Stimulated activated CD8-positive, alpha-beta memory T cell treated with anti-CD3 and anti-CD28 coated beads, Interleukin-7, amount 100 ng/mL, for 4 hours (primary cell): ENCODE data around the gene ELOA.
"Not testable (repeated sequence)": the region's sequence is repeated elsewhere in the genome, so short reads cannot be mapped to it uniquely, and the experiment has no call there.

Experiments used
- DNase-seq, 2 donors: peaks; one replicate each; pipeline ENCODE4 v3.0.0-alpha.2; 2020; ENCODE audit warnings: low read depth in 2 of 2

Gene ELOA

DNA sequence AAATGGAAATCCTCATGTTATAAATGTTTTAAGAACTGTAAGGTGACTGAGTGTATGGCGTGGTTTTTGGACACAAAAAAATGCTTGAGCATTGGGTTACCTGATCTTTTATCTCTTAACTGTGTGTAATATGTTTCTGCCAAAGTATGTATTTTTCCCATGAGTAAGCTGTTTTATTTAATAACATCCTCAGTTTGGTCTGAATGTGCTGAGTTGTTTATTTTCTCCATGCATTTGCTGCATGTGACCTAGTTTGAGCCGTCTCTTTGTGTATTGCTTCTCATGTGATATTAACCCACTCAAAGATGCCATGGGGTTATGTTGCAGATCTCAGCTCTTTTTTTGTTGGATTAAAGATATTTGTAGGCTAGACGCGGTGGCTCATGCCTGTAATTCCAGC is 41.6 kb downstream of the ELOA start:
- no peak for DNase-seq

DNA sequence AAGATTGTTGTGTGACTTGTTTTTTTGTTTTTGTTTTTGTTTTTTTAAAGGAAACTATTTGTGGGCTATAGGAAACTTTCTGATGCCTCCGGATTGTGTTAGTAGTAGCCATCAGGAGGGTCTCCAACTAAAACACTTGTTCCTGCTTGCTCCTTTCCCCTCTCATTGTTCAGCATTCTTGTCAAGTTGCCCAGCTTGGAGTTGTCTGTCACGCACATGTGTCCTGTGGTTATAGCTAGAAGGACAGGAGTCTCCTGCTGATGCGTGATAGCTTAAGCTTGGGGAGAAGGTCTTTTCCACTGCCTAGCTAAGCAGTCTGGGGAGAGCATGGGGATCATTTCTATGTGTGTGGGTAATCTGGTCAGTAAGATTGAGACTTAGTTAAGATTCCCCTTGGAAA is 44.4 kb downstream of the ELOA start:
- DNase-seq = no peak

DNA sequence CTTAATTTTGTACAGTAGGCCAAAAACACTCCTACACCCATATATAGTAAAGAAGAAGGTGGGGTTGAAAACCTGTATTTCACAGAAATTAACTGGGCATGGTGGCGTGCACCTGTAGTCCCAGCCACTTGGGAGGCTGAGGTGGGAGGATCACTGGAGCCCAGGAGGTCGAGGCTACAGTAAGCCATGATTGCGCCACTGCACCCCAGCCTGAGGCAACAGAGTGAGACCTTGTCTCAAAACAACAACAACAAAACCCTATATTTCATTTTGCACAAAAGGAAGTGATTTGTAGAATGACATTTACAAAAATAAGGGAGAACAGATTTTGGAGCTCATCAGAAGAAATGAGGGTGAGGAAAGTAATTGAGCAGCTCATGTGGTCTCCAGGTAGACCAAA is 45.4 kb downstream of the ELOA start:
- no peak for DNase-seq

DNA sequence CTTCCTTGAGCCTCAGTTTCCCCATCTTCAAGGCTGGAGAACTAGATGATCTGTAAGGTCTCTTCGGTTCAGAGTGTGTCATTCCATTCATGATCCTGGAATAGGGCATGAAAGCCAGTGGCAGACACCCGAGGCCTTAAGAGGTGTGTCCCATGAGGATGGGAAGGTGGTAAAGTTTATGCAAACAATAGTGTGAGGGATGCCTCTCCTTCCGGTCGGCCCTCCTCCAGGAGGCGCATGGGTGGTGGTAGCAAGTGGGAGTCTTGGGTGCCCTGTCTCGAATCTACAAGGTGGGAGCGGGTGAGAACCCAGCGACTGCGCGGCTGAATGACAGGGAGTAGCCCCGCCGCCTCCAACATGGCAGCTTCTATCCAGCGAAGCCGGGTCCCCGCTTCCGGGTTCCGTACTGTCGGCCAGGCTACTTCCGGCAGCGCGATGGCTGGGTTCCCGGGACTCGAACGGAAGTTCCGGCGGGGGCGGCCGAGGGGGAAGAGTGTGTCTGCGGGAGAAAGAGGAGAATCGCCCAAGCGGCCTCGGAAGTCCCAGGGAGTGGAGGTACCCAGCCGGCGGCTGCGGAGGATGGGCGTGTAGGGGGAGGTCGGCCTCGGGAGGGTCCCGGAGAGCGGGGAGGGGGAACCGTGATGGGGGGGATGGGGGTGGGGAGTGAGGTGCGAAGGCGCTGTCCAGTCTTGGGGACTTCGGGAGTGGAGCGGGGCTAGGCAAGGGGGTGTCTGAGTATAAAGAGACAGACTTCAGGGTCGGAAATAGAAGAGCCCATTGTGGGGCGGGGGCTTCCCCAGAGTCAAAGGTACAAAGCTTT is 47.6 kb downstream of the ELOA start, which contains the start of gene LYPLA2:
Gene LYPLA2, plus strand, starts transcription at position 450 of the 820 bp plus-strand sequence. CDS start 1,538 bp downstream, outside the sequence.
- peak; percentile 74 to 78 for DNase-seq

DNA sequence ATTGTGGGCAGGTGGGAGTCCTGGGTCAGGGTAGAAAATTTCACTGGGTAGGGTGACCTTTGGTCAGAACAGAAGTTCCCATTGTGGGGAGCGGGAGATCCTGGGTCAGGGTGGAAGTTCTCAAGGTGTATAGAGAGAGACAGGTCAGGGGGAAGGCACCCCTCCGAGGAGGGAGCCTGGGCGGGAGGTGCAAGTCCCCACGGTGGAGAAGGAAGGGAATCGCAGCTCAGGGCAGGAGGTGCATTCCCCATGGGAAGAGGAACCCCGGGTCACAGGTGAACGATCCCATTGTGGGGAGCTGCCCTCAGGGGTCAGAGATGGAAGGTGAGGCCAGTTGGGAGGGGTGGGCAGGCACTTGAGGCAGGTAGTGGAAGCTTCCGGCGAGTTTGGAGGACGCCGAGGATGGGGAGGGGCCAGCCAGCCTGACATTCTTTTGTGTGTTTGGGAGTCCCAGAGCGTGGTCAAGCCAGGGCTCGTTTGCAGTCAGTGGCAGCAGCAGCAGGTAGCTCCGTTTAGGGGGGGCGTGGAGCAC is 48.3 kb downstream of the ELOA start:
- no peak for DNase-seq

DNA sequence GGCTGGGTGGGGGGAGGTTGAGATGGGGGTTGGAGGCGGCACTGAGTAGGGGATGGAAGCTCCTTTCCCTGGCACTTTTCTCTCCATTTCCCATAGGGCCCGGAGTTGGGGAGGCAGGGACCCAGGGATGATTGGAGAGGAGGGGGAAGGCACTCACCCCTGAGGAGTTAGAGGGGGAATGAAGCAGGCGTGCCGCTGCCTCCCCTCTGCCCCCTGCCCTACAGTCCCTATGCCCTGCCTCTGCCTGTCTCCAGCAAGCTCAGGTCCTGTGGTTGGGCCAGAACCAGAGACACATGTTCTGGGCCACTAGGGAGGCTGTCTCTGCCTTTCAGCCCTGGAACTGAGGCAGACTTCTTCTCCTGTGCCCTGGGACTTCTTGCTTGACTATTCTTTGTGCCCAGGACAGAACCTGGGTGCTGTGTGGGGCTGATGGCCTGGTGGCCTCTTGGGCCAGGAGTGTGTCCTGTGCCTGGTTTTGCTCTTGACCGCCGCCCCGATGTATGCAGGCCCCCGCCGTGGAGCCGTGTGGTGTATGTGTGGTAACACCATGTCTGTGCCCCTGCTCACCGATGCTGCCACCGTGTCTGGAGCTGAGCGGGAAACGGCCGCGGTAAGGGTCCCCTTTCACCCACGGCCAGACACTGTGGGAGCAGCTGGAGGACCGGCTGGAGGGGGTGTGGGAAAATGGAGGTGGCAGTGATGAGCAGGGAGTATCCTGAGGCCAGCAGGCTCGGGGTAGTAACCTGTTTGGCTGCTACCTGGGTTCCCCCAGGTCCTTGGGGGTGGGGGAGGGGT is 49.1 kb downstream of the ELOA start:
- no peak for DNase-seq

DNA sequence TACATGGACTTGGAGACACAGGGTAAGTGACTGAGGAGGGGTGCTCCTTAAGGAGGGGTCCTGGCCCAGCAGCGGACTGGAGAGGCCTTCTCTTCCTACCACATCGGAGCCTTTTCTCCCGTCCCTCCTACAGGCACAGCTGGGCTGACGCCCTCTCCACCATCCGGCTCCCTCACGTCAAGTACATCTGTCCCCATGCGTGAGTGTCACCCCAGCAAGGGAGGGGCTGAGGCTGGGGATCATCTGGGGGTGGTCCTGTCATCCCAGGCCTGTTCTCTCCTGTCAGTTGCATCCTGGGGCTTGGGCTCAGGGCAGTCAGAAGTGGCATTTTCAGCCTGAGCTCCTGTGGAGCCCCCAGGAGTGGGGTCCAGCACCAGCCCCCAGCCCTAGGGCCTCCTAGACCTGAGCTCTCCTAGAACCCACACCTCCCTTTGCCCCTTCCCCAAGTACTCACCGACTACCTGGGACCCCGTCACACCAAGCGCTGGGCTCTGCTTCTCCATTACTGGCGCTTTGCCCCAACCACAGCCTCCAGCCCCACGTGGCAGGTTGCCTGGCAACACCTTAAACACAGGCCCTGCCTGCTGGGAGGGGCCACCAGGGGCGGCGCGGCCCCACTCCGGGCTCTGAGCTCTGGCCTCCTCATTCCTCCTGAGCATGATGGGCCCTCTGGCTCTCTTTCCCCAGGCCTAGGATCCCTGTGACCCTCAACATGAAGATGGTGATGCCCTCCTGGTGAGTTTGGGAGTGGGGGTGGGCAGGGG is 49.9 kb downstream of the ELOA start:
- no peak for DNase-seq

DNA sequence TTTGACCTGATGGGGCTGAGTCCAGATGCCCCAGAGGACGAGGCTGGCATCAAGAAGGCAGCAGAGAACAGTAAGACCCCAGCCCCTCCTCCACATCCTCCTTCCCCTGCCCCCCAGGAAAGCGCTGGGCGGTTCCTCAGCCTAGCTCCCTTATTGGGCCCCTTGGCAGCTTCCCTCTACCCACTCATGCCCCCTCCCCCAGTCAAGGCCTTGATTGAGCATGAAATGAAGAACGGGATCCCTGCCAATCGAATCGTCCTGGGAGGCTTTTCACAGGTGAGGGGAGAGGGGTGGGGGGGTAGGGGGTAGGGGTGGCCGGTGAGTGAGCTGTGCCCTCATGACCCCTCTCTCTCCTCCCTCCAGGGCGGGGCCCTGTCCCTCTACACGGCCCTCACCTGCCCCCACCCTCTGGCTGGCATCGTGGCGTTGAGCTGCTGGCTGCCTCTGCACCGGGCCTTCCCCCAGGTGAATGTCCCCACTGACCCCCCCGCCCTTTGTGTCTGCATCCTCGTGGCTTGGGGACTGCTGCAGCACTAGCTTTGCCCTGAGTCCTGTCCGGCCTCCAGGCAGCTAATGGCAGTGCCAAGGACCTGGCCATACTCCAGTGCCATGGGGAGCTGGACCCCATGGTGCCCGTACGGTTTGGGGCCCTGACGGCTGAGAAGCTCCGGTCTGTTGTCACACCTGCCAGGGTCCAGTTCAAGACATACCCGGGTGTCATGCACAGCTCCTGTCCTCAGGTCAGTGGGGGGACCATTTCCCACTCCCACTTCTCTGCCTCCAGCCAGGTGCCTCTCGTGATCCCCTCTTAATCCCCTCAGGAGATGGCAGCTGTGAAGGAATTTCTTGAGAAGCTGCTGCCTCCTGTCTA is 50.8 kb downstream of the ELOA start:
- DNase-seq = no peak

DNA sequence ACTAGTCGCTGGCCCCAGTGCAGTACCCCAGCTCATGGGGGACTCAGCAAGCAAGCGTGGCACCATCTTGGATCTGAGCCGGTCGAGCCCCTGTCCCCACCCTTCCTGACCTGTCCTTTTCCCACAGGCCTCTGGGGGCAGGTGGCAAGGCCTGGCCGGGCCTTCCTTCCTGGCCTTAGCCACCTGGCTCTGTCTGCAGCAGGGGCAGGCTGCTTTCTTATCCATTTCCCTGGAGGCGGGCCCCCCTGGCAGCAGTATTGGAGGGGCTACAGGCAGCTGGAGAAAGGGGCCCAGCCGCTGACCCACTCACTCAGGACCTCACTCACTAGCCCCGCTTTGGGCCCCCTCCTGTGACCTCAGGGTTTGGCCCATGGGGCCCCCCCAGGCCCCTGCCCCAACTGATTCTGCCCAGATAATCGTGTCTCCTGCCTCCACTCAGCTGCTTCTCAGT is 51.5 kb downstream of the ELOA start:
- DNase-seq = not testable (repeated sequence)

DNA sequence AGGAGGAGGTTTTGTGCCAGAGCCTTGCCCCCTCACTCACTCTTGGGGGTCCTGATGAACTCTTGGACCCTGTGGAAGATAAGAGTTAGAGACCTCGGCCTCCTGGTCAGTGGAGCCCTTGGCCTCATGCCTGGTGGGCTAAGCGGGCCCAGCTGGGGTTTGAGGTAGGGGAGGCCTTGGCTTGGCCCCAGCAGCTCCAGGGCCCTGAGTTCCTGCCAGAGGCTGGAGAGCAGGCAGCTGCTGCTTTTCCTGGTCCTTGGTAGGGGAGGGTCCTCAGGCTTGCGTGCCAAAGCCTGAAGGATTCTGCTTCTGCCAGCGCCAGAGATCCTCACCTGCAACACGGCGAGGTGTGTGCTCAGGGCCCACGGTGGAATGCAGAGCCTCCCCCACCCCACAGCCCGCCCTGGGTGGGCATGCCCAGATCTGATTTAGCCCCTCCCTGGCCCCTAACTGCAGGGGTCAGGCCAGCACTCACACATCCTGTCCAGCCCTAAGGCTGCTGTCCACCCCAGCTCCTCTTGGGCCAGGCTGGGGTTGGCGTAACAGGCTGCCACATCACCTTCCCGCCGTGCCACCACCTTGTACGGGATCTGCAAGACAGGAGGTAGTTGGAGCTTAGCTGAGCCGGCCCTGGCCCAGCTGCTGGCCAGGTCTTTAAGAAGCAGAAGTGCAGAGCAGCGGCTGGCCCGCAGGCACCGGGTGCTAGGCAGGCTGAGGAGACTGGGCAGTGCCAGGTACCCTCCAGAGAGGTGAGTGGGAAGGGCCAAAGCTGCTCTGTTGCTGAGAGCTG is 52.6 kb downstream of the ELOA start:
- DNase-seq = no peak

DNA sequence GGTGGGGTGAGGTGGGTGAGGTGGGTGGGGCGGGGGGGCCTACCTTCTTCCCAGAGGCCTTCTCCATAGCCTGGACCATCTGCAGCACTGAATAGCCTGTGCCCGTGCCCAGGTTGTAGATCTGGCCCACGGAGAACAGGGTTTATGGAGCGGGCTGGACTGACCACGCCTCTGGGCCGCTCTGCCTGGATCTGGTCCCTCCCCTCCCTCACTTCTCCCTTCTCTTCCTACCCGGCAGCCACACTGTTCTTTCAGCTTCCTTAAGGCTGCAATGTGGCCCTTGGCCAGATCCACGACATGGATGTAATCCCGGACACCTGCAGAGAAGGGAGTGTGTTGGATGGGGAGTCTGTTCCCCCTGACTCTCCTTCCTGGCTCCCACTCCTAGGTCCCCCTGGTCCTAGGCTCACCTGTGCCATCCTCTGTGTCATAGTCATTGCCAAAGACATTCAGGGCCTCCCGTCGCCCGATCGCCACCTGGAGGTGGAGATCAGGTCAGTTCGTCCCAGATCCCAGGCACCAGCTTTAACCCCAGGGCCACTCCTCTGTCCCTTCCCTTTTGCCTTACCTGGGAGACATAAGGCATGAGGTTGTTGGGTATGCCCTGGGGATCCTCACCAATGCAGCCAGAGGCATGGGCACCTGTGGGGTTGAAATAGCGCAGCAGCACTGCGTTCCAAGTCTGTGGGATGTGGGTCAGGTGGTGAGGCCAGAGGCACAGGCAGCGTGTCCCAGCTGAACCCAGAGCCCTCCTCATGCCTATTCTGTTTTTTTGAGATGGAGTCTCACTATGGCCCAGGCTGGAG is 53.4 kb downstream of the ELOA start:
- DNase-seq = no peak

DNA sequence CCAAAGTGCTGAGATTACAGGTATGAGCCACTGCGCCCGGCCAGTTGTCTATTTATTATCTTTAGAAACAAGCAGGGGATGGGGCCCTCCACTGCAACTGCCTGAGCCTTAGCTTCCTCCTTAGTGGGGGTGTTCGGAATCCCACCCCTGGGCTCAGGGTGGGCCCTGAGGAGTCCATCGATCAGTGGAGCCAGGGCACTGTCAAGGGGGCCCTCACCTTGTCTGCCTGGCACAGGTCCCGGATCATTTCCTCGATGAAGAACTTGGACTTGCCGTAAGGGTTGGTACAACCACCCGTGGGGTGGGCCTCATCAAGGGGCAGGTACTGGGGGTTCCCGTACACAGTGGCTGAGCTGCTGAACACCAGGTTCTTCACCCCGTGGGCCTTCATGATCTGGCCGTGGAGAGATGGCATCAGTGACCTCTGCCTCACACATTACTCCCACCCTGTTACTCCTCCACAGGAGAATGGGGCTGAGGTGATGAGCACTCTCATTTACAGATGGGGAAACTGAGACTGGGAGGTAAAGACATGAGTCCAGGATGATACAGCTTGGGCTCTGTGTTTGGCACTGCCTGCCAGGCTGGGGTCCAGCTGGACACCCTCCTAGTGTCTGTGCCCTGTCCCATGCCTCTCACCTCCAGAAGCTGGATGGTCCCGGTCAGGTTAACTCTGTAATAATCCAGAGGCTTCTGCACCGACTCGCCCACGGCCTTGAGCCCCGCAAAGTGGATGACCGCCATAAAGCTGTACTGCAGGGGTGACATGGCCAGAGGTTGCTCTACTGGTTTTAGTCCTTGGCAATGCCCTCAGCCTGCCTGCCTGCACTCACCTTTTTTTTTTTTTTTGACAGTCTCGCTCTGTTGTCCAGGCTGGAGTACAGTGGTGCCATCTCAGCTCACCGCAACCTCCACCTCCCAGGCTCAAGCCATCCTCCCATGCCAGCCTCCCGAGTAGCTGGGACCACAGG is 54.5 kb downstream of the ELOA start:
- no peak for DNase-seq

DNA sequence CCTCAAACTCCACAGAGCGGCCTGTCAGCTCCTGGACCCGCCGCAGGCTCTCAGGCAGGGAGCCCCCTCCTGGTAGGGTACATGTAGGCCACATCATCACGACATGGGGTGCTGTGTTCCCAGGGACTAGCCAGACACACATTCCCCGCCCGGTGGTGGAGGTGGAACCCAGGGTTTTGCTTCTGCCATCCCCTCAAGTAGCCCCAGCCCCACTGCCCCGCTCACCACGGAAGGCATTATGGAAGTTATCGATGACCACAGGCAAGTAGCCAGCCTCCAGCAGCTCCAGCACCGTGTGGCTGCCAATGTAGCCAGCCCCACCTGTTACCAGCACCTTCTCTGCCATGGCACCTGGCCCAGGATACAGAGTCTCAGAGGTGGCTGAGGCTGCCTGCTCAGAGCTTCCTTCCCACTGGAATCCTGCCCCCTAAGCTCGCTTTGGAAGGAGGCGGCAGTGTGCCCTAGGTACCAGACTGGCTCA is 55.4 kb downstream of the ELOA start:
- no peak for DNase-seq

DNA sequence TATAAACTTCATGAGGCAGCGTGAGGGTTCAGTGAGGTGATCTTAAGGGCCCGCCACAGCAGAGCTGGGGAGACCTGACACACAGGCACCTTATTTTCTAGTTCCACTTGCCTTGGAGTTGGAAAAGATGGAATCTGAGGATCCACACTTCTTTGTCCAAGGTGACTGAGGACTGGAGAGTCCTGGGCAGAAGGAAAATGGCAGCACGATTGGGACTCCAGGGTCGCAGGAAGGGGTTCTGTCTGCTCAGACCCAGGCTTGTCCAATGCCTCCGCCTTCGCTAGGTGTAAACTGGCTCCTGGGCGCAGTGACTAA is 55.9 kb downstream of the ELOA start:
- no peak for DNase-seq

DNA sequence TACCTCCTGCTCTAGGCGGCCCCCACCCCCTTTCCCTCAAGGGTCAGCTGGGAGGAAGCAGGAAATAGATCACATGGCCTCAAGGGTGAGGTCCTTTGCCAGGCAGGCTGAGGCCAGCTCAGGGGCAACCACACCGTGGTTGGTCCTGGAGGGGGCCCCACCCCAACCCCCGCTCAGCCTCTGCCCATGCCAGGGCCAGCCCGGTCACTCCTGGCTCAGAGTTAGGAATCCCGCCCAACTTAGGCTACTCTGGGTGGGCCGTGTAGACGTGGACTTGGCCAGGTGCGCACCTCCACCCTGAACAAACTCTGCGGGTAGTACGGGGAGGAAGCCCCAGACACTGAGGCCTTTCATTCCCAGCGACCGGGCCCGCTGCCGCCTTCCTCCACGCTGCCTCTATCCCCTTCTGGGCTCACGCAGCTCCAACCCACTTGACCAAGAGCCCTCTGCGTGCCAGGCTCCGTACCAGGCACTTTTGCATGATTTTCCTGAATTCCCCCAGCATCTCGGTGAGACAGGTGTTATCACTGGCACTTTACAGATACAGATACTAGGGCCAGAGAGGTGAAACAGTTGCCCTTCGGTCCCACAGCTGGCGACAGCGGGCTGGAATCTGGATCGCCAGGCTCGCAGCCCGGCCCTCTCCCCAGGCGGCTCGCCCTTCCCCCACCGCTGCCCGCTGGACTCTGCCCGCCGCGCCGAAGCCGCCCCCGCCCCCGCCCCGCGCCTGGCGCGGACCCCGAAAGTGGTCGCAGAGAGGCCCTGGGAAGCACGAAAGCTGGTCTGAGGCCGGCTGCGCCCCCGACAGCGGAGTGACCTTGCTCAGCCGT is 56.5 kb downstream of the ELOA start:
- no peak for DNase-seq

DNA sequence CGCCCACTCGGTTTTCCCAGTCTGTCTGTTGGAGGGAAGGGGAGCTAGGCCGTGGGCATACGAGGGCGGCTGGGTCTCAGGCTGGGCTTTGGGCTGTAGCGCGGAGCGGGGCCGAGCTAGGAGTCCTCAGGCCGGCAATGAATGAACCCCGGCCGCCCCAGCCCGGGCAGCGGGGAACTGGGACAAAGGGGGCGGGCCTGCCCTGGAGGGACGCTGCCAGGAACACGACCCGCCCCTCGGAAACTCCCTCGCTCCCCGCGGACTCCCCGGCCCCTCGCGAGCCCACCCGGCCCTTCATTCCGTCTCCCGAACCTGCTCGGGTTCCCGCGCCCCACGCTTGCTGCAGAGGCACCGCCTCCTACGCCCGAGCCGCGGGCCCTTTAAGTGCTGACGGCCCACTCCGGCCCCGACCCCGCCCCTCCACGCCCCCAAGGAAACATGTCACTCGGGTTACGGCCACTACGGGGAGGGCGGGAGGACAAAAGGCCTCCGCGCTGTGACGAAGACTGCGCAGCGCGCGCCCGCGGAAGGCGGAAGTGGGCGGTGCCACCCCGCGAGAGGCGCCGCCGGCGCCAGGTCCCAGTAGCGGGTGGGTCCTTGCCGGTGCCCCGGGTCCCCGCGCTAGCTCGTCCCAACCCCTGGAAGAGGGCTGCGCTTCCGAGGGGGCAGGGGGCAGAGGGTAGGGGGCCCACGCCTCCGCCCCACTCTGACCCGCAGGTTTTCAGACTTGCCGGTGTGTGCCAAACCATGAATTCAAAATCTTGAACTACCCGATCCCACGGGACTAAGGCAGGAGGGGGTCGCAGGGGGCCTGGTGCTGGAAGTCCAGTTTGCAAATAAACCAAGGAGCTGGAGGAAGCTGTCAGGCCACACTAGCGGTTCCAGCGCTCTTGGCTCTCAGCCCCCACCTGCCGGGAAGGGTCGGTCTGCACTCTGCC is 57.4 kb downstream of the ELOA start, which contains the start of gene GALE:
Gene GALE, minus strand, starts transcription at position 355 of the 938 bp plus-strand sequence. CDS start 1,747 bp downstream, outside the sequence.
- DNase-seq = peak; percentile 96 to 98
